ENCODE results near the gene TMIE. TPM values are rescaled to one million over a fixed set of nuclear protein-coding genes. Genes with fewer than 3 reads are reported as not detected.
A peak's percentile ranks its signal among the peaks of the same experiment; 100 is the strongest.
"Not testable (repeated sequence)": the region's sequence is repeated elsewhere in the genome, so short reads cannot be mapped to it uniquely, and the experiment has no call there.

The TMIE gene
- total RNA-seq, 2 experiments from 2014 or later: 0.93 to 1.3 TPM

- no peaks in the 10 kb centered on the region for H3K27me3 Mint-ChIP-seq
- DNase-seq: no peak
- no peak overlapping the region for H3K4me3 Mint-ChIP-seq
- H3K27ac Mint-ChIP-seq: no peak overlapping the region
- intact Hi-C loops (cut with micrococcal nuclease): no loop called here
- no peaks in the 10 kb centered on the region for H3K9me3 Mint-ChIP-seq
- H3K36me3 Mint-ChIP-seq: no peaks in the 10 kb centered on the region
- no peaks in the 10 kb centered on the region for H3K4me1 Mint-ChIP-seq (ENCODE audit: low read depth)
- POLR2A ChIA-PET: no interaction called here
- CTCF ChIA-PET: no interaction called here
Observed at GRCh38 chr3:46749129-46749528, 47.9 kb downstream of the TMIE start.

- Mint-ChIP-seq H3K4me3 (no peak overlapping the region), H3K4me1 (ENCODE audit: low read depth) (no peaks in the 10 kb centered on the region), H3K9me3 (no peaks in the 10 kb centered on the region), H3K36me3 (no peaks in the 10 kb centered on the region), H3K27ac (no peak overlapping the region), H3K27me3 (no peaks in the 10 kb centered on the region)
- DNase-seq: no peak
- ChIA-PET POLR2A (no interaction called here), CTCF (no interaction called here)
- intact Hi-C loops (cut with micrococcal nuclease): no loop called here
Observed at GRCh38 chr3:46750555-46751038, 49.4 kb downstream of the TMIE start.

GRCh38 chr3:46753127-46753526, 51.9 kb downstream of the TMIE start:
- POLR2A ChIA-PET; intact Hi-C loops (cut with micrococcal nuclease); H3K27ac Mint-ChIP-seq; CTCF ChIA-PET; H3K4me3 Mint-ChIP-seq; H3K4me1 Mint-ChIP-seq (ENCODE audit: low read depth); H3K9me3 Mint-ChIP-seq; H3K36me3 Mint-ChIP-seq; H3K27me3 Mint-ChIP-seq: not testable (repeated sequence)
- peak; percentile 34 for DNase-seq

GRCh38 chr3:46755646-46756045, 54.5 kb downstream of the TMIE start:
- Mint-ChIP-seq H3K4me3 (no peak overlapping the region), H3K27me3 (no peaks in the 10 kb centered on the region), H3K27ac (no peak overlapping the region), H3K4me1 (ENCODE audit: low read depth) (no peaks in the 10 kb centered on the region), H3K9me3 (no peaks in the 10 kb centered on the region), H3K36me3 (no peaks in the 10 kb centered on the region)
- ChIA-PET POLR2A (no interaction called here), CTCF (interaction anchor here (0.6 kb wide), 1 partner anchor 17 kb away, joined by 3 read pairs; no protein-coding TSS in a partner anchor)
- no peak for DNase-seq
- intact Hi-C loops (cut with micrococcal nuclease): no loop called here

GRCh38 chr3:46756642-46757041, 55.5 kb downstream of the TMIE start:
- H3K4me3 Mint-ChIP-seq: no peak overlapping the region
- no peaks in the 10 kb centered on the region for H3K4me1 Mint-ChIP-seq (ENCODE audit: low read depth)
- H3K27me3 Mint-ChIP-seq: no peaks in the 10 kb centered on the region
- H3K9me3 Mint-ChIP-seq: no peaks in the 10 kb centered on the region
- ChIA-PET POLR2A (no interaction called here), CTCF (no interaction called here)
- no peak overlapping the region for H3K27ac Mint-ChIP-seq
- intact Hi-C loops (cut with micrococcal nuclease): no loop called here
- no peaks in the 10 kb centered on the region for H3K36me3 Mint-ChIP-seq
- DNase-seq: no peak

GRCh38 chr3:46759239-46760167, 58.3 kb downstream of the TMIE start:
- POLR2A ChIA-PET: no interaction called here
- H3K27ac Mint-ChIP-seq: no peak overlapping the region

More at GRCh38 chr3:46759239-46760167, 58.3 kb downstream of the TMIE start:
- peaks cover 7% of the 10 kb centered on the region for H3K36me3 Mint-ChIP-seq
- H3K27me3 Mint-ChIP-seq: peaks cover 8% of the 10 kb centered on the region
- no peak overlapping the region for H3K4me3 Mint-ChIP-seq
- intact Hi-C loops (cut with micrococcal nuclease): no loop called here
- CTCF ChIA-PET: no interaction called here
- peaks cover 20% of the 10 kb centered on the region for H3K9me3 Mint-ChIP-seq
- DNase-seq: no peak
- H3K4me1 Mint-ChIP-seq (ENCODE audit: low read depth): no peaks in the 10 kb centered on the region

Other genes with a start within 250 kb of the TMIE start
- gene LTF, start 236.5 kb upstream of the TMIE start, total RNA-seq: not detected
- not detected for gene RTP3, start 203.4 kb upstream of the TMIE start, total RNA-seq
- gene LRRC2, start 135.1 kb upstream of the TMIE start, total RNA-seq: not detected
- gene FAM240A, start 88.9 kb upstream of the TMIE start, total RNA-seq: not detected
- 1 to 10 TPM; 4.0 to 4.3 TPM for gene ALS2CL, start 7.7 kb upstream of the TMIE start, total RNA-seq
- not detected for gene PRSS50, start 16.5 kb downstream of the TMIE start, total RNA-seq
- not detected for gene MYL3, start 162.1 kb downstream of the TMIE start, total RNA-seq
- gene PTH1R, start 176.3 kb downstream of the TMIE start, total RNA-seq: not detected